Brain microvascular endothelial cell (primary cell): ENCODE data around the gene AP3B1.
A peak's percentile ranks its signal among the peaks of the same experiment; 100 is the strongest.
"Not testable (repeated sequence)": the region's sequence is repeated elsewhere in the genome, so short reads cannot be mapped to it uniquely, and the experiment has no call there.

ENCODE experiments used
- DNase-seq: peaks from one replicate; pipeline ENCODE4 v3.0.0-alpha.2; 2020
- H3K27ac ChIP-seq: fragments of 250-450 bp; sonication (Bioruptor Pico); 2 replicates; pipeline ENCODE4 v1.5.1; 2020; ENCODE audit warnings: mild to moderate bottlenecking, moderate library complexity
- H3K27me3 ChIP-seq: fragments of 250-450 bp; sonication (Bioruptor Pico); replicated peaks from 2 replicates; pipeline ENCODE4 v1.5.1; 2020; ENCODE audit warnings: mild to moderate bottlenecking
- H3K36me3 ChIP-seq: fragments of 250-450 bp; sonication (Bioruptor Pico); replicated peaks from 2 replicates; pipeline ENCODE4 v1.5.1; 2020; ENCODE audit warnings: mild to moderate bottlenecking
- H3K4me3 ChIP-seq: 2 replicates; pipeline ENCODE4 v1.5.1; 2011; ENCODE audit warnings: low read depth, mild to moderate bottlenecking, control low read depth, low read length, moderate library complexity
- CTCF ChIP-seq: IDR thresholded peaks from 2 replicates; pipeline ENCODE4 v1.5.1; 2011; ENCODE audit warnings: low read depth, mild to moderate bottlenecking, moderate library complexity, low read length, control low read depth, inconsistent platforms; ENCODE audit errors: missing control alignments
- in situ Hi-C: cut with HindIII; loops from 2 replicates; pipeline ENCODE4 v1.10.0; 2017; ENCODE audit warnings: low sequenced_read_pairs, low pct_ligation_motif_present

AP3B1 gene

GRCh38 chr5:78182838-78183237, 111.7 kb downstream of the AP3B1 start:
- Histone ChIP-seq H3K27ac (no peak overlapping the region), H3K27me3 (no peaks in the 10 kb centered on the region), H3K36me3 (peaks cover 2% of the 10 kb centered on the region), H3K4me3 (no peak overlapping the region)
- in situ Hi-C loops: no loop called here
- TF ChIP-seq CTCF: no peak
- no peak for DNase-seq

GRCh38 chr5:78178356-78178755, 116.1 kb downstream of the AP3B1 start:
- Histone ChIP-seq H3K36me3 (peaks cover 15% of the 10 kb centered on the region), H3K4me3 (no peak overlapping the region), H3K27ac (no peak overlapping the region), H3K27me3 (no peaks in the 10 kb centered on the region)
- in situ Hi-C loops: no loop called here
- no peak for DNase-seq
- TF ChIP-seq CTCF: no peak

GRCh38 chr5:78170335-78170734, 124.2 kb downstream of the AP3B1 start:
- H3K4me3 ChIP-seq, H3K27me3 ChIP-seq, DNase-seq, in situ Hi-C loops, H3K27ac ChIP-seq: not testable (repeated sequence)
- H3K36me3 ChIP-seq: peaks cover 16% of the 10 kb centered on the region

- in situ Hi-C loops: no loop called here
- H3K27ac ChIP-seq: no peak overlapping the region
- peak; percentile 50 for TF ChIP-seq CTCF
- peak; percentile 5 for DNase-seq
- H3K27me3 ChIP-seq: no peaks in the 10 kb centered on the region
- no peak overlapping the region for H3K4me3 ChIP-seq
- no peaks in the 10 kb centered on the region for H3K36me3 ChIP-seq
Observed at GRCh38 chr5:78162253-78162862, 132.1 kb downstream of the AP3B1 start.

GRCh38 chr5:78157001-78157400, 137.5 kb downstream of the AP3B1 start:
- no peak for TF ChIP-seq CTCF
- in situ Hi-C loops: no loop called here
- DNase-seq: no peak
- Histone ChIP-seq H3K4me3 (no peak overlapping the region), H3K27ac (no peak overlapping the region), H3K36me3 (peaks cover 7% of the 10 kb centered on the region), H3K27me3 (no peaks in the 10 kb centered on the region)

GRCh38 chr5:78151594-78152271, 142.8 kb downstream of the AP3B1 start:
- no peak for DNase-seq
- peaks cover 7% of the 10 kb centered on the region for H3K36me3 ChIP-seq
- TF ChIP-seq CTCF: no peak
- H3K4me3 ChIP-seq: no peak overlapping the region
- H3K27ac ChIP-seq: no peak overlapping the region
- in situ Hi-C loops: no loop called here
- no peaks in the 10 kb centered on the region for H3K27me3 ChIP-seq
